K562 (cell line): ENCODE results near the gene ZP3. TPM values are rescaled to one million over a fixed set of nuclear protein-coding genes. Genes with fewer than 3 reads are reported as not detected.

Source experiments
- ARHGAP35 ChIP-seq: fragments of 450-650 bp; IDR thresholded peaks from 2 replicates; pipeline ENCODE4 v1.6.1; 2018; ENCODE audit not compliant: partially characterized antibody
- ARID2 ChIP-seq: fragments of 450-650 bp; IDR thresholded peaks from 2 replicates; pipeline ENCODE4 v1.6.1; 2017; ENCODE audit warnings: antibody characterized with exemption, mild to moderate bottlenecking
- BACH1 ChIP-seq: fragments of 200-800 bp; sonication (Bioruptor generic); IDR thresholded peaks from 2 replicates; pipeline ENCODE4 v1.6.1; 2016; ENCODE audit warnings: missing genetic modification characterization, missing compliant biosample characterization
- CBX3 ChIP-seq, 2 experiments: IDR thresholded peaks; 1 replicate in 1 of 2; 2 replicates in 1 of 2; pipeline ENCODE4 v1.6.1; 2012; ENCODE audit warnings: inconsistent platforms in 2 of 2, low read length in 2 of 2, borderline replicate concordance in 1 of 2, control low read depth in 1 of 2
- COPS2 ChIP-seq: fragments of 450-650 bp; conservative IDR thresholded peaks from 2 replicates; pipeline ENCODE4 v1.6.1; 2016; ENCODE audit warnings: mild to moderate bottlenecking, moderate library complexity
- DLX4 ChIP-seq: fragments of 250-450 bp; sonication (Bioruptor Pico); IDR thresholded peaks from 2 replicates; pipeline ENCODE4 v1.6.1; 2021; ENCODE audit warnings: mild to moderate bottlenecking
- FOS ChIP-seq: IDR thresholded peaks from 3 replicates; pipeline ENCODE4 v1.6.1; 2011; ENCODE audit not compliant: insufficient read length; ENCODE audit errors: extremely low read depth
- FOXJ2 ChIP-seq: fragments of 200-800 bp; sonication (Bioruptor generic); IDR thresholded peaks from 2 replicates; pipeline ENCODE4 v1.6.1; 2016; ENCODE audit warnings: missing genetic modification characterization, missing compliant biosample characterization
- FOXJ3 ChIP-seq: sonication (generic); formaldehyde crosslinking; IDR thresholded peaks from 2 replicates; pipeline ENCODE4 v1.4.0; 2020; ENCODE audit warnings: mild to moderate bottlenecking, missing genetic modification reagents
- HINFP ChIP-seq: fragments of 450-650 bp; conservative IDR thresholded peaks from 2 replicates; pipeline ENCODE4 v1.6.1; 2016; ENCODE audit warnings: missing genetic modification characterization, low read depth, mild to moderate bottlenecking, control low read depth, missing compliant biosample characterization
- HOXB6 ChIP-seq: fragments of 250-450 bp; sonication (Bioruptor Pico); IDR thresholded peaks from 2 replicates; pipeline ENCODE4 v1.5.1; 2022; ENCODE audit warnings: mild to moderate bottlenecking, borderline replicate concordance
- MBD1 ChIP-seq: fragments of 250-450 bp; sonication (Bioruptor Pico); IDR thresholded peaks from 2 replicates; pipeline ENCODE4 v1.8.0; 2022; ENCODE audit warnings: inconsistent platforms
- MEF2A ChIP-seq: IDR thresholded peaks from 2 replicates; pipeline ENCODE4 v1.6.1; 2011; ENCODE audit warnings: low read depth, mild to moderate bottlenecking, low read length, moderate library complexity; ENCODE audit not compliant: control insufficient read depth
- MTF1 ChIP-seq: fragments of 250-450 bp; sonication (Bioruptor Pico); IDR thresholded peaks from 2 replicates; pipeline ENCODE4 v1.9.0; 2021; ENCODE audit warnings: moderate library complexity, mild to moderate bottlenecking, inconsistent platforms, borderline replicate concordance
- MXI1 ChIP-seq: IDR thresholded peaks from 2 replicates; pipeline ENCODE4 v1.6.1; 2011; ENCODE audit warnings: low read depth, mild to moderate bottlenecking, improper control_type of control experiment, low read length
- NR0B1 ChIP-seq: fragments of 450-650 bp; IDR thresholded peaks from one replicate; pipeline ENCODE4 v1.6.1; 2018; ENCODE audit warnings: mild to moderate bottlenecking, moderate library complexity; ENCODE audit not compliant: partially characterized antibody
- RBM34 ChIP-seq: fragments of 200-400 bp; formaldehyde crosslinking; IDR thresholded peaks from 2 replicates; pipeline ENCODE4 v1.6.1; 2018; ENCODE audit warnings: low read length, borderline replicate concordance; ENCODE audit not compliant: insufficient read depth
- SIN3A ChIP-seq, 2 experiments: fragments of 150-350 bp in 1 of 2; IDR thresholded peaks; 2 replicates each; pipeline ENCODE4 v1.6.1; 2011 to 2016; ENCODE audit warnings: borderline replicate concordance in 2 of 2, low read depth in 2 of 2, low read length in 2 of 2, mild to moderate bottlenecking in 2 of 2, moderate library complexity in 2 of 2; ENCODE audit not compliant: control insufficient read depth in 1 of 2
- ZBTB5 ChIP-seq: fragments of 450-650 bp; IDR thresholded peaks from 2 replicates; pipeline ENCODE4 v1.6.1; 2017; ENCODE audit warnings: antibody characterized with exemption
- ZNF41 ChIP-seq: fragments of 250-450 bp; sonication (Bioruptor Pico); conservative IDR thresholded peaks from 2 replicates; pipeline ENCODE4 v1.4.0; 2020; ENCODE audit warnings: mild to moderate bottlenecking
- polyA plus RNA-seq, 8 experiments: library from polyadenylated mRNA; depleted of rRNA in 4 of 8; stranded (reverse) in 5 of 8; unstranded in 3 of 8; fragments of >200 nt; fragmentation: Nextera tagmentation in 2 of 8; fragmentation: Illumina TruSeq in 1 of 8; extraction: Ambion mirVana in 2 of 8; extraction: Trizol in 1 of 8; gene quantifications; 2 replicates each; pipeline versions ENCODE4 v1.2.1 to v1.2.3, GENCODE V29; 2011 to 2014; ENCODE audit warnings: inconsistent platforms in 1 of 8, missing spikeins in 1 of 8
- total RNA-seq, 7 experiments: library from RNA; depleted of rRNA in 6 of 7; stranded (reverse); fragments of >200 nt in 6 of 7; fragmentation: Illumina TruSeq in 2 of 7; extraction: Trizol in 2 of 7; gene quantifications; 2 replicates each; pipeline versions ENCODE4 v1.2.1 to v1.2.3, GENCODE V29; 2011 to 2021; ENCODE audit warnings: low replicate concordance in 1 of 7

The ZP3 gene
- total and polyA plus RNA-seq, 9 of the 15 experiments (the other 6 are each of a cell fraction or from before 2014, with no cell fraction given) = 1.4 to 3.8 (median 2.4) TPM

- TF ChIP-seq HINFP = 0 out of 2 replicates have a peak, but pooled peaks have one; percentile 69
- 0 out of 2 replicates have a peak, but pooled peaks have one; percentile 47 for TF ChIP-seq BACH1 (tag)
- TF ChIP-seq SIN3A (IDR thresholded peaks at IDR 0.05; ENCODE audit: borderline replicate concordance in 2 of 2, control insufficient read depth in 1 of 2, low read depth in 2 of 2, low read length in 2 of 2) = 0 out of 4 replicates have a peak, but pooled peaks of 1 of the 2 experiments have one; percentile 34
- no peak for TF ChIP-seq RBM34
- no peak for TF ChIP-seq ZNF41 (CRISPR knock-in tag)
- peak; percentile 70; the same call in 1 of the 2 replicates for TF ChIP-seq FOXJ2 (tag)
- TF ChIP-seq COPS2 = no peak
- 0 out of 2 replicates have a peak, but pooled peaks have one; percentile 32 for TF ChIP-seq ARID2
- no peak for TF ChIP-seq HOXB6 (CRISPR knock-in tag)
- no peak for TF ChIP-seq DLX4 (CRISPR knock-in tag)
- TF ChIP-seq FOS = no peak
- TF ChIP-seq CBX3 (IDR thresholded peaks at IDR 0.05; ENCODE audit: borderline replicate concordance in 1 of 2, low read length in 2 of 2) = 0 out of 3 replicates have a peak, but pooled peaks of 1 of the 2 experiments have one; percentile 11
- TF ChIP-seq MBD1 (CRISPR knock-in tag) = no peak
- no peak for TF ChIP-seq MEF2A
- TF ChIP-seq ZBTB5 = peak; percentile 80
- TF ChIP-seq FOXJ3 (CRISPR knock-in tag) = peak; percentile 23; the same call in 1 of the 2 replicates
- TF ChIP-seq MTF1 (CRISPR knock-in tag) = no peak
- TF ChIP-seq NR0B1 = no peak
- peak; percentile 98 for TF ChIP-seq MXI1
- no peak for TF ChIP-seq ARHGAP35
These were observed 28.6 kb upstream of the ZP3 start (continued) for GRCh38 chr7:76395965-76396726.
